G401 (cell line): Measurements from ENCODE around the gene CRACDL. TPM values are rescaled to one million over a fixed set of nuclear protein-coding genes. Genes with fewer than 3 reads are reported as not detected.
A peak's percentile ranks its signal among the peaks of the same experiment; 100 is the strongest.

Source experiments
- DNase-seq: peaks from one replicate; pipeline ENCODE4 v3.0.0-alpha.2; 2015; ENCODE audit warnings: low spot score
- in situ Hi-C: cut with HindIII; loops from 2 replicates; pipeline ENCODE4 v1.10.0; 2016; ENCODE audit warnings: low sequenced_read_pairs, mixed read lengths
- total RNA-seq: library from RNA; depleted of rRNA; stranded (reverse); fragments of >200 nt; shearing (Covaris generic); gene quantifications from 2 replicates; pipeline ENCODE4 v1.2.3, GENCODE V29; 2014; rRNA removed

The CRACDL gene, protein sequence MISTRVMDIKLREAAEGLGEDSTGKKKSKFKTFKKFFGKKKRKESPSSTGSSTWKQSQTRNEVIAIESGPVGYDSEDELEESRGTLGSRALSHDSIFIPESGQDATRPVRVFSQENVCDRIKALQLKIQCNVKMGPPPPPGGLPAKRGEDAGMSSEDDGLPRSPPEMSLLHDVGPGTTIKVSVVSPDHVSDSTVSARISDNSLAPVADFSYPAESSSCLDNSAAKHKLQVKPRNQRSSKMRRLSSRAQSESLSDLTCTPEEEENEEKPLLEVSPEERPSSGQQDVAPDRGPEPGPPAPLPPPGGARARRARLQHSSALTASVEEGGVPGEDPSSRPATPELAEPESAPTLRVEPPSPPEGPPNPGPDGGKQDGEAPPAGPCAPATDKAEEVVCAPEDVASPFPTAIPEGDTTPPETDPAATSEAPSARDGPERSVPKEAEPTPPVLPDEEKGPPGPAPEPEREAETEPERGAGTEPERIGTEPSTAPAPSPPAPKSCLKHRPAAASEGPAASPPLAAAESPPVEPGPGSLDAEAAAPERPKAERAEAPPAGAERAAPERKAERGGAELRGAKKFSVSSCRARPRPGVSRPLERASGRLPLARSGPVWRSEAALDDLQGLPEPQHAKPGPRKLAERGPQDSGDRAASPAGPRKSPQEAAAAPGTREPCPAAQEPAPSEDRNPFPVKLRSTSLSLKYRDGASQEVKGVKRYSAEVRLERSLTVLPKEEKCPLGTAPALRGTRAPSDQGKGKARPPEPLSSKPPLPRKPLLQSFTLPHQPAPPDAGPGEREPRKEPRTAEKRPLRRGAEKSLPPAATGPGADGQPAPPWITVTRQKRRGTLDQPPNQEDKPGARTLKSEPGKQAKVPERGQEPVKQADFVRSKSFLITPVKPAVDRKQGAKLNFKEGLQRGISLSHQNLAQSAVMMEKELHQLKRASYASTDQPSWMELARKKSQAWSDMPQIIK
- 0.43 and 2.9 TPM in 2 replicates for total RNA-seq

DNA sequence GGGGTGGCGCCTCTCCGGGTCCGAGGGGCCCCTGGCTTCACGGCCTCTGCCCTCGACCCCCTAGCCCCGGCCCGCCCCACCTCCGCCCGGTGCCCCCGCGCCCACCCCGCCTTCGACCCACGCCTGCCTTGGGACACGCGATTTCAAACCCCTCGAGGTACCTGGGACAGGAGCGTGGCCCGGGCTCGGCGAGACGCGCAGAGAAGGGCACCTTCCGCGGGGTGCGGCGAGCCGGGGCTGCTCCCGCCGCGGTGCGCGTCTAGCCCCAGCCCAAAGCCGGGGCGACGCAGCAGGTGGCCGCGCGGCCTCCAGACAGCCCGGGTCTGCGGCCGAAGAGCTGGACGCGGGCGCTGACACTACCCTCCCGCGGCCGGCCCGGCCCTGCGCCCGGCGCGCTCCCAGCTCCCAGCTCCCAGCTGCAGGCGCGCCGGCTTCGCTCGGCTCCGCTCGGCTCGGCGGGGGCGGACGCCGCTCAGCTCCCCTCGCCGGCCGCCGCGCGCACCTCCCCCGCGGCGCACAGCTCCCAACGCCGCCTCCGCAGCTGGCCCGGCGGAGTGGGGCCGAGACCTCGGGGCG, at the start of gene CRACDL:
Gene CRACDL (minus strand): TSS at position 449 of the 576 bp plus-strand sequence. CDS start 89,425 bp downstream, outside the sequence.
- DNase-seq, result no peak
- in situ Hi-C loops, result loop anchor here (5.0 kb wide), 1 partner anchor 54 kb away; no protein-coding TSS in a partner anchor

DNA sequence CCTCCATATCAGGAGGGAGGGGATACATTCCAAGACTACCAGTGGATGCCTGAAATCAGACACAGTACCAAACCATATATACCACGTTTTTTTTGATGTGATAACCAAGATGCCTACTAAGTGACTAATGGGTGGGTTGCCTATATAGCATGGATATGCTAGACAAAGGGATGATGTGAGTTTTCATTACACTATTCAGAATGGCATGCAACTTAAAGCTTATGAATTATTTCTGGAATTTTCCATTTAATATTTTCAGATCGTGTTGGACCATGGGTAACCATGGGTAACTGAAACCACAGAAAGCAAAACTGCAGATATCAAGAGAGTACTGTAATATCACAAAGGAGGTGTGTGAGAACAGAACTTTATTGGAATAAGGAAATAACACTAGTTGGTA, 39.6 kb upstream of the CRACDL start:
- no peak for DNase-seq
- in situ Hi-C loops, result no loop called here

DNA sequence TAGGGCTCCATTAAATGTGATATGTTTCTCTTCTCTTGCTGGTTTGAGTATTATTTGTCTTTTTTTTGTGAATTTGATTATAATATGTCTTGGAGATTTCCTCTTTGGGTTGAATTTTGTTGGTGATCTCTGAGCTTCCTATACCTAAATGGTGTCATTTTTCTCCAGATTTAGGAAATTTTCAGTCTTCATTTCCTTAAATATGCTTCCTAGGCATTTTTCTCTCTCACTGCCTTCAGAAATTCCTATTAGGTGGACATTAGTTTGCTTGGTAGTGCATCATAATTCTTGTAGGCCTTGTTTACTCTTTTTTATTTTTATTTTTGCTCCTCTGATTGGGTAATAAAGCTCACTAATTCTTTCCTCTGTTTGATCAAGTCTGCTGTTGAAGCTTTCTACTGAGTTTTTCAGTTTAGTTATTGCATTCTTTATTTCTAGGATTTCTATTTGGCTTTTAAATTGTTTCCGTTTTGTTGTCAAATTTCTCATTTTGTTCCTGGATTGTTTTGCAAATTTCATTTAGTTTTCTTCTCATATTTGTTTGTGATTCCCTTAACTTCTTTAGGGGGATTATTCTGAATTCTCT, 36.6 kb upstream of the CRACDL start:
- DNase-seq, result no peak
- in situ Hi-C loops, result no loop called here

DNA sequence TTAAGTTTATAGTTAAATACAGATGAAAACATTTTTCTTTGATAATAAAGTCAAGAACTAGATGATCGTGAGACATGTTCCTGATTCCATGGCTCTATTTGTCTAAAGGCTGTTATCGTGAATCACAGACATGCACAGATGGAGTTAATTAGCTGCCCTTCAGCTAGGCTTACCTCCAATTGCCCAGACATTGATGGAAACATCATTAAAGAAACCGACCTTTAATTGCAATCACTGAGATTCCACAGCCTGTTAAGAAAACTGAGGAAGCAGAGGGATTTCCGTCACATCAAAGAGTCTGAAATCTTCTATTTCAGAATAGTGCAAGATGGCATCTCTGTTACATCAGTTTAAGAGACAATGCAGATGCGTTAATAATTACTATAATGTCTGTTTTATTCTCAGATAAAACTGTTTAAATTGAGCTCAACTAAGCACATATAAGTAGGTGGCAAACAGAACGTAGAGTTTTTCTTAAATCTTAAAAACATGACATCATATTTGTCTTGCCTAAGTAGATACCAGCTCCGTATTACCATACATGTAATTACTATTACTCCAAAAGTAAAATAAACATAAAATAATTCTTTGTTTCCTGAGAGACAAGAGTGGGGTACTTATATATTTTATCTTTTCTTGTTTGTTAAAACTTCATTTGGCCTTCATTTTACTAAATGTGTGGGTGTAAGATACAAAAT, 23.9 kb upstream of the CRACDL start:
- in situ Hi-C loops, result no loop called here
- DNase-seq, result peak; percentile 51

DNA sequence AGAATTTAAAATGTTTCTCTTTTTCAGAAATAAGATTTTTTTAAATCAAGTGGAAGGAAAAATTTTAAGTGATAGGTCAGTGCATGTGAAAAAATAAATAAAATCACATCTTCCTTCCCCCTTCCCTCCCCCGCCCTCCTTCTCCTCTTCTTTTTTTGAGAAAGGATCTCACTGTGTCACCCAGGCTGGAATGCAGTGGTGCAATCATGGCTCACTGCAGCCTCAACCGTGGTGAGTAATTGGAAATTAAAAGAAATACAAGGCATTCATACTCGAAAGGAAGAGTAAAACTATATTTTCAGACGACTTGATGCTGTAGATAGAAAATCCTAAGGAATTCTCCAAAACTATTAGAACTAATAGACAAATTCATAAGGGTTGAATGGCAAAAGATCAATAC, 16.9 kb upstream of the CRACDL start:
- in situ Hi-C loops, result no loop called here
- DNase-seq, result no peak

DNA sequence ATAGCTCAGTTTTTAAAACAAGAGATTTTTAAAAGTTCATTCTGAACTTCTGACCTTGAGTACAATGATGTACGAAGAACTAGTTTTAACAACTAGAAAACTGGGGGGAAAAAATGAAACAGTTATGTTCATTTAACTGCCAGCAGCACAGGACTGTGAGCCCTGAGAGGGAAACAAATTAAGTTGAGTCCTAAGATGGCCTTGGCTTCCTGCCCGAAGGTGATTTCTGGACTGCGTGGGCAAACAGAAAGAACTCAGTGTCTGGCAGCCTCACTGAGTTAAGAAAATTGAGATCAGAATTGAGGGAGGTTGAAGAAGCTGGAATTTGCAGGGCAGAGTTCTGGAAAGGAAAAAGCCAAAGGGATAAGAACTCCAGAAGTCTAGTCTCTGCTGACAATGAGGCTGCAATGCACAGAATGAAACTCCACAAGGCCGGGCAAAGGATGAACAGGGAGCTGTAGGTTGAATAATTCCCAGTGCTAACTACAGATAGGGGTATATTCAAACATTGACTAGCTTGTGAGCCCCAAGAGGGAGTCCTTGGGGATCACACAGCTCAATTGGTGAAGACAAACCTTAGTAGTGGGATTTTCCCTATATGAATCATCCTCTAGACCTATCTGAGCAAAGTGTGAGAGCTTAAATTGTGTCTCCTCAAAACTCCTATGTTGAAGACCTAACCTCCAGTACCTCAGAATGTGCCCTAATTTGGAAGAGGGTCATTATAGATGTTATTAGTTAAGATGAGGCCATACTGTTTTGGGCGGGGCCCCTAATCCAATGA, 13.1 kb upstream of the CRACDL start:
- DNase-seq, result no peak
- in situ Hi-C loops, result no loop called here

DNA sequence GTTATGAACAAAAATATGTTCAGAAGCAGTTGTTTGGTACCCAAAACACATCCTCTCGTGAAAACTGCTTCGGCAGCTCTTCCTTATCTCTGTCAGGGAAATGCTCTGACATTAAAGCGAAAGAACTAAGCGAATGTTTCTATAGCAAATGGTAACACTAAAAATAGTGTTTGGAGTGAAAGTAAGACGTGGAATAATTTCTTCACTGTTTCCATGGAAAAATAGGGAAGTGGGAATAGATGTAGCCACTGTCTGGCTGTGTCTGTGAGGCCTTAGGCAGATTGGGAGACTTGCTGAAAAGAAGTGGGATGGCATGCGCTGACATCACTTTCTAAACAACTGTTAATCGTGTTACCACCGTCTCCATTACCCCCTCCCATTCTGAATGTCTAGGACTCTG, 11.5 kb upstream of the CRACDL start:
- no peak for DNase-seq
- in situ Hi-C loops, result no loop called here

DNA sequence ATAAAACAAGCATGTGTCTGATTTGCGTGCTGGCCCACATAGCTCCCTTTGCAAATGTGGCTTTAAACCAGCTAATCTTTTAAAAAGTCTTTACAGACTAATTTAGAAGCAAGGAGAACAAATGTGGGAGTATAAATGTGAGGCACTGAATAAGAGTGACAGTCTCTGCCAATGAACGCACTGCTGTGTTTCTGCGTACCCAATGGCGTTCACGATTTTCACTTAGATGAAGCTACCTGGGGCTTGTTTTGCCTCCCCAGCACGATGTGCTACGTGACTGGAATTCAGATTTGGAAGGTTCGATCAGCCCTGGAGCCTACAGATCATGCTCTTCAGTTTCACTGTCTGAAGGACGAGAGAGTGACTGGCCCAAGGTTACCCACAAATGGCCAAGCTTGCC, 10.8 kb upstream of the CRACDL start:
- in situ Hi-C loops, result no loop called here
- DNase-seq, result no peak

DNA sequence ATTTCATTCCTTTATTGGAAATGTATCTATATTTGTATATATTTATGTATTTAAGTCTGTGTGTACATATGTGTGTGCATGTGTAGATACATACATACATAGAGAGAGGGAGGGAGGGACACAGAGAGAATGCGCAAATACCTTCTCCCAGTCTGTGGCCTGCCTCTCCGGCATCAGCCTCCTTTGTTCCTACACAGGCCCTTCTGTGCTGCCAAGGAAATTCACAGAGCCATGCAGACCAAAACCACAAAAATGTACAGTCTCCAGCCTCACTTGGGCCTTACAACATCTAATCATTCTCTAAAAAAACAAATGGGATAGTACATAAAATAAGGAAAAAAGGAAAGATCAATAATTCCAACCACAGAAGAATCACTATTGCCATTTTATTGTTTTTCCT, 8.8 kb upstream of the CRACDL start:
- in situ Hi-C loops, result no loop called here

DNA sequence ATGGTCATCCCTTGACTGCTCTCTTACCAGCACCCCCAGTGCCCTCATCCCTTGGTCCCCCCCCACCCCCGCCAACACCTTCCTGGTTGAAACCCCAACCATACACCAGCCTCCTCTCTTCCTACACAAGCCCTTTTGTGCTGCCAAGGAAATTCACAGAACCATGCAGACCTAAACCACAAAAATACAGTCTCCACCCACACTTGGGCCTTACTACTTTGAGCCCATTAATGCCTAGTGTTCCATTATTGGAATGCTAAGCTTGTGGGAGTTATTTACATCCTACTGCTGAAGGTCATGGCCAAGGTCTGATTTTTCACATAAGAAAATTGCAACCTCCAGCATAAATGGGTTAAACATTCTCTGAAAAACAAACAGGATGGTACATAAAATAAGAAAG, 4.1 kb upstream of the CRACDL start:
- no peak for DNase-seq
- in situ Hi-C loops, result no loop called here

More for the DNA sequence above, 8.8 kb upstream of the CRACDL start:
- no peak for DNase-seq

DNA sequence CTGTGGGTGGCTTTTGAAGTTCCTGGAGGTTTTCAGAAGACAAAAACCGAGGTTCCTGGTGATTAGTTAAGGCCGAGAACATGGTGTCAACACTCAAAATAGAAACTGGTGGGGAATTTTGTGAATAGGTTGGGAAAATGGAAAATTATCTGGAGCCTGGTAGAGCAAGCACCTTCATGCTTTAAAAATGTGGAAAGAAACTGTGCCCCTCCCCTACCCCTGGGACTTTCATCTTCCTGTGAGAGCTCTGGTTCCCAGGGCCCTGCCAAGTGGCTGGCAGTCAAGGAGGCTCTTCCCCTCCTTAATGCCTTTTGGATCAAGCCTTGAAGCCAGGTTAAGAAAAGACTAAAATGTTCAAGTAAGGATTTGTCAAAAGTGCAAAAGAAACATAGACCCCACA, 1.9 kb upstream of the CRACDL start:
- in situ Hi-C loops, result loop anchor here (5.0 kb wide), 1 partner anchor 56 kb away; no protein-coding TSS in a partner anchor
- no peak for DNase-seq

DNA sequence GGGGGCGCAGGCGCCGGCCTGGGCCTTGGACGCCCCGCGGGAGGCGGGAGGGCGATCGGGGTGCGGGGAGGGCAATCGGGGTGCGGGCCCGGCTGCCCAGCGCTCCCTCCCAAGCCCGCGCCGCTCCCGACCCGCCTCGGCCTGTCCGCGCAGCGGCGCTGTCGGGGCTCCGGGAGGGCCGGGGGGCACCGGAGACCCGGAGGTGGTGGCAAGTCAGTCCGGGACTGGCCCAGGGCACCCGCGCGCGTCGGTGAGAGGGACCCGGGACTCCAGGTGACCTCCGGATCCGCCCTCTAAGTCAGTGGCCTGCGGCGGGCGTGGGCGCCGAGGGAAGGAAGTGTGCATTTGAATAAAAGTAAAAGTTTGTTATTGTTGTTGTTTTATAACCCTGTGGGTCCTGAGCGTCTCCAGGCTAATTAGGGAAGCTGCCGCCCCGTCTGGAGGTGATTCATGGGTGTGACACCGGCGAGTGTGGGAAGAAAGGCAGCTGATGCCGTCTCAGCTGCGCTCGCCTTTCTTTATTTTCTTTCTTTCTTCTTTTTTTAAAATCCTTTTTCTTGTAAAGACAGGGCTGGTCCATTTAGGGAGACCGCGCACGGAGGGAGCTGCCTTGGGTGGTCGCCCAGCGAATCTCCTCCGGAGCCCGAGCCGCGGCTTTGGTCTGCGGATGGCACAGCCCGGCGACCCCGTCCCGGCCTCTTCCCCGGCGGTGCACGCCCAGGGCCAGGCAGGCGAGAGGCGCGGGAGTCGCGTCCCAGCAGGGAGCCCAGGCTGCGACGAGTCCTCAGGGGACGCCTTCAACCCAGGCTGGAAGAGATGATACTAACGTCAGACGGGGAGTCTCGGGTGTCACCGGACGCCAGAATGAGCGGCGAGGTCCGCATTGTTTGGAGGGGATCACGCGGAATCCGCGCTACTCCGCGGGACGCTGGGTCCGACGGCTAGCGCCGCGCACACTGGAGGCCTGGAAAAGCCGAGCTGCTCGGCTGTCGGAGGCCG, 627 bp upstream of the CRACDL start:
- in situ Hi-C loops, result loop anchor here (5.0 kb wide), 1 partner anchor 54 kb away; no protein-coding TSS in a partner anchor
- no peak for DNase-seq

DNA sequence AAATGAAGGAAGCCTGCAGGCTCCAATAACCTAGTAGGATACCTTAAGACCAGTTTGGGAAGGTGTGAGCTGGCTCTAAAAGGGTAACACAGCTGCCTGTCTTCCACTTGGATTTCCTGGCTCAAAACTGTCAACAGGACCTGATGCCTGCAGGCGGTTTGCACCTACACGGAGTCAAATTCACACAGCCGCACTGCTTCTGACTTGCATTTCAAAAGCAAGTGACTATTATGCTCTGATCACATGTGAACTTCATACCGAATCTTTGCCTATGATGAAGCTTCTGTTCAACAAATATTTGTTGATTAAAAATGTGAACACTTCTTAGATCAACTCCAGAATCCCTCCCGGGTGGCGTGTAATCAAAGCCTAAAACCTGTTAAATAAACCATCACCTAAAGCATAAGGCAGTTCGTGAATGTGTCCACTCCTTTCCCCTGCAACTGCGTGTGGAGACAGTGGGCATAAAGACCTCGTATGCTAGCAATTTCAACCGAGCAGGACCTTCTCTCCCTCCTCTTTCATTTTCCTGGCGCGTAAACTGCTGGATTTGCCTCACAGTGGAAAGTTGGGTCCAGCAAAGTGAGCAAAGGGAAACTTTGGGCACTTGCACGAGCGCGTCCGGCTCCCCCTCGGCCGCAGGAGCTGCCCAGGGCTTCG, 784 bp downstream of the CRACDL start:
- in situ Hi-C loops, result loop anchor here (5.0 kb wide), 1 partner anchor 53 kb away; no protein-coding TSS in a partner anchor
- peak; percentile 25 for DNase-seq

DNA sequence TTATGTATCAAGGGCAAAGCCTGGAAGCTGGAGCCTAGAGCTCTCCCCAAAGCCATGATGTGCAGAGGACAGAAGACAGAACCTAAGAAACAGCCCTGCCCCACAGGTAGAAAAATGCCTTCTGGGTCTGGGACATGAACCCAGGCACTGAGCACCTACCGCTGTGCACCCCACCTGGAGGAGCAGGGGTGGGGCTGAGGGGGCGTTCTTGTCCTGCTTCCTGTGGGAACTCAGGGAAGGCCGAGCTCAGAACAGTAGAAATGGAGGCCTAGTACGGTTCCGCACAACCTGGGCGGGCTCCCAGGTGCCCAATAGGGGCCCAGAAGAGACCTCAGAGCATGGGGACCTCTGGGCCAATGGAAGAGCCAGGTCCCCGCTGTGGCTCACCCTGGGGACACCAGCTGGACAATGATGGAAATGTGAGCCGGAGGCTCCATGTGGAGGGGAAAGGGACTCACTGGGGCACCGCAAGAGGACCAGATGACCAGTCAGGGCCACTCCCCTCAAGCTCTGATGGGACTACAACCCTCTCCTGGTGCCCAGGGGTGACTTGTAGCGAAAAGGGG, 3.2 kb downstream of the CRACDL start:
- in situ Hi-C loops, result no loop called here
- DNase-seq, result no peak

DNA sequence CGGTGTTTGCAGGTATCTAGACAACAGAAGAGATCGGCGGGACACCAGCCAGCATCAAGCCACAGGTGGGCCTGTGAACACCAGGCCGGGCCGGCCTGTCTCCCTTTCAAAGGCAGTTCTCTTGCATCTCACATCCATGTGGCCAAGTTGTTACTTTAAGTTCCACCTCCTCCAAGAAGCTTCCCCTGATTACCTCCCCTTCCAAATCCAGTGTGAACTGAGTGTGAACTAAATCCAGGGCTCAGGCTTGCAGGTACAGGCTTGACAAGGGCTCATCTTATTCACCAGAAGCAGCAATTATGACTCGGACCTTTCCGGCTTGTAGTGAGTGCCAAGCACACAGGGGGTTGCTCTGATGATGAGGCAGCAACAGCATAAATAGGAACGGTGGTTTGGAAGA, 3.9 kb downstream of the CRACDL start:
- in situ Hi-C loops, result no loop called here
- DNase-seq, result no peak

DNA sequence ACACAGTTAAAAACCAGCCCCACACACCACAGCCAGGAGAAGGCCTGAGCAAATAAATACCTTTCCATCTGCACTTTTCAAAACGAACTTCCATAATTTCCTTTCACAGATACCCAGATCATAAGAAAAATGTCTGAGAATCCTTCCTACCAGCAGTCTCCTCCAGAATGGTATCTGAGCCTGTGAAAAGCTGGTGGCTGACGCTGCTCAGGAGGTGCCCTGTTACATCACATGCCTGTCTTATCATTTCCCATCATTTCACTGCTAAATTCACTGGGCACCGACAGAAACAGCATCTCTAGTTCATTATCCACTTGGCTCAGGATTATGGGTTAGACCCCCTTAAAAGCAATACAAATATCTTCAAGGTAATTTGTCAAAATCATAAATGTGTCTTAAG, 4.4 kb downstream of the CRACDL start:
- in situ Hi-C loops, result no loop called here
- DNase-seq, result no peak
